ENCODE results near the gene CCDC81.
"Not testable (repeated sequence)": the region's sequence is repeated elsewhere in the genome, so short reads cannot be mapped to it uniquely, and the experiment has no call there.

Gene CCDC81

DNA sequence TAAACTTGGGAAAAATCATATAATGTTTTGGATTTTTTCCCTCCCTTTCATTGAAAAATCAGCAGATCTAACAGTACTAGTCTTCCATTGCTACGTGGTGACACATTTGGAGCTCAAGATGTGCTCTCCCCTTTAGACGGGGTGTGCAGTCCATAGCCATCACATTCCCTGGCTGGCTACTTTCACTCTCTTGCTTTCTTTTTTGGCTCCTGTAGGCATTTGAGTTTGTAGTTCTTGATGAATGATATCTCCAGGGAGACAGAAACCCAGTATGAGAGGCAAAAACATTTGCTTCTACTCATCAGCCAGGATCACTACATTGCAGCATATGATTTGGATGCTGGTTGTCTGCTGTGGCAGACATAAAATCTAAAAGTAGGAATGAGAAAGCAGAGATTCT, 12.1 kb downstream of the CCDC81 start:
- DNase-seq (ENCODE audit: low read depth, low spot score), result no peak

DNA sequence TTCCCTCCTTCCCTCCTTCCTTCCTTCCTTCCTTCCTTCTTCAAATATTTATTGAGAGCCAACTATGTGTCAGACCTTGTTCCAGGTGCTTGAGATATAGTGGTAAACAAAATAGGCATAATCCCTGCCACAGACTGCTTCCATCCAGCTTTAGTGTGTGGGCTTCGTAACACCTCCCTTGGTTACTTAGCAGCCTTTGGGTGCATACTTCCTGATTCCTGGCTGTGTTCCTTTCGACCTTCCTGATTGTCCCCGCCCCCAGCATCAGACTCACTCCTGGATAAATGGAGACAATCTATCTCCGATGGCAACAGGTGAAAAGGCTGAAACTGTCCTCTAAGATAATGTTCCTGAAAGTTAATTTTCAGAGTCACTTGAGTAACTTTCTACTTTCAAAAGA, 13.5 kb downstream of the CCDC81 start:
- no peak for DNase-seq (ENCODE audit: low read depth, low spot score)

DNA sequence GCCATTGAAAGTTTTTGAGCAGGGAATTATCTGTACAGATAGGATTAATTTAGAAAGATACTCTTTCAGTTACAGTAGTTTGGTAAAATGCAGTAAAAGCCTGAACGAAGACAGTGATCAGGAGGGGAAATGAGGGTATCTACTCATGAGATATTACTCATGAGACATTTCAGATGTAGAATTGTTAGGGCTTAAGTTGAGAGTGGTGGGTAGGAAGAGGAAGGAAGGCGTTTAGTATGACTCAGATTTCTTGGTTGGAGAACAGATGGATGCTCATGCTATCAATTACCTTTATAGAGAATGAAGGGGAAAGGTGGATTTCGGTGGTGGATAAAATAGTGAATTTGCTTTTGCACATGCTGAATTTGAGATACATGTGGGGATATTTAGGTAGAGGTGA, 15.8 kb downstream of the CCDC81 start:
- DNase-seq (ENCODE audit: low read depth, low spot score), result no peak

DNA sequence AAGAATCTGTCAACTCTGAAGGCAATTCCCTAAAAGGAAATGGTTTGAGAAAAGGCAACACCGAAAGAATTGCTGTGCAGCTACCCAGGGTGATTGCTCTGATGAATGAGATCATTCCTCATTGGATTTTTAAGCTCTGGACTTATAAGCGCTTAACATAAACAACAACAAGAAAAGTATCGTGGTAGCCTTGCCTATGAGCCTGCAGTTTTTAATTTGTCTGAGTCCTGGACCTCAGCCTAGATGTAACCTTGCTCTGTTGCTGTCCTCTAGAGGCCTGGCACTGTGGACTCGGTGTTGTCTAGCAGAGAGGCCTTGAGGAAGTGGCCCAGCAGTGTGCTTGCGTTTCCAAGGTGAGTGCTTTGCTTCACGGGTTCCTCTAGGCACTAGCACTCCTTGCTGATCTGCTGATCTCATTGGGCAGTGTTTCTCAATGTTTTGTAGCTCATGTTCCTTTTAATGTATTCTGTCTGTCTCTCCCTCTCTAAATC, 20.4 kb downstream of the CCDC81 start:
- no peak for DNase-seq (ENCODE audit: low read depth, low spot score)

GRCh38 chr11:86396396-86396795, 21.7 kb downstream of the CCDC81 start:
- DNase-seq (ENCODE audit: low read depth, low spot score), result no peak

- no peak for DNase-seq (ENCODE audit: low read depth, low spot score)
These were observed 22.7 kb downstream of the CCDC81 start for GRCh38 chr11:86397351-86397750.

DNA sequence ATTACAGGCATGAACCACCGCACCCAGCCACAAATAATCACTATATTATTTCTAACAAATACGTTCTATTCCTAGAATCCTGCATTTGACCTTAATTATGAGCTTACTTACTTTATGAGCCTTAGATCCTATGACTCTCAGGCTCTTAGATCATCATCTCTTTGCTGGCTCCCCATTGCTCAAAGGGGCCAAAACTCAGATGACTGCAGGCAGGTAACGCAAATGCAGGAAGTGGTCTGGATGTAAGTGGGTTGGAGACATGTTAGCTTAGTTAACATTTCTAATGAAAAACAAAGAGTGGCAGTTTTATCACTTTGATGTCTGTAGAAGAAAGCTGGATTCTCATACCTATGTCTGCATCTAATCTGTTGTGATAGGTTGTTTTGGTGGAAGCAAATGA, 23.4 kb downstream of the CCDC81 start:
- DNase-seq (ENCODE audit: low read depth, low spot score), result no peak

- no peak for DNase-seq (ENCODE audit: low read depth, low spot score)
These were observed 28.8 kb downstream of the CCDC81 start for GRCh38 chr11:86403458-86403857.

- no peak for DNase-seq (ENCODE audit: low read depth, low spot score)
These were observed 34.2 kb downstream of the CCDC81 start for GRCh38 chr11:86408845-86409244.

- no peak for DNase-seq (ENCODE audit: low read depth, low spot score)
These were observed 39.3 kb downstream of the CCDC81 start for GRCh38 chr11:86414032-86414431.

DNA sequence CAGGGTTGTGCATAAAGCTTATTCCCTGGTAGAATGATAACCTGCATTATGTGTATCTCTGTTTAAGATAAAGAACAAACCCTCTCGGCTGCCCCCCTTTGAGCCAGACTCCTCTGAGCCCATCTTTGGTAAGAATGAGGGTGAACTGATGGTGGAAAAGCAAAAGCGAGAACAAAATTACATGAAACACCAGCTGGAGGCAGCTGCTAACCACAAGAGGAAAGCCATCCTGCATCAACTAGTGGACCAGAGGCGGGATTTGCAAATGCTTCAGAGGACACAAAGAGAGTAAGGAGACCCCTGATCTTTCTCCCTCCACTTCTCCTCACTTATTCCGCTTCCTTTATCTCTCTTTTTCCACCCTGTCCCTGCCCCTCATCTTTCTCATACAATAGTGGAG, 40.3 kb downstream of the CCDC81 start:
- DNase-seq (ENCODE audit: low read depth, low spot score), result no peak

- DNase-seq (ENCODE audit: low read depth, low spot score), result no peak
These were observed 41.8 kb downstream of the CCDC81 start for GRCh38 chr11:86416494-86416893.

DNA sequence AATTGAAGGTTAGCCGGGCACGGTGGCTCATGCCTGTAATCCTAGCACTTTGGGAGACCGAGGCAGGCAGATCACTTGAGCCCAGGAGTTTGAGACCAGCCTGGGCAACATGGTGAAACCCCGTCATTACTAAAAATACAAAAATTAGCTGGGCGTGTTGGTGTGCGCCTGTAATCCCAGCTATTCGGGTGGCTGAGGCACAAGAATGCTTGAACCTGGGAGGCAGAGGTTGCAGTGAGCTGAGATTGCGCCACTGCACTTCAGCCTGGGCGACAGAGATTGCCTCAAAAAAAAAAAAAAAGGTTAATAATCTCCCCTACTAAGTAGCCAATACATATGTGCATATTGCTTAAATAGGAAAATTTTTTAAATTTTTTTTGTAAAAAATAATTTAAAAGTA, 42.3 kb downstream of the CCDC81 start:
- not testable (repeated sequence) for DNase-seq (ENCODE audit: low read depth, low spot score)

DNA sequence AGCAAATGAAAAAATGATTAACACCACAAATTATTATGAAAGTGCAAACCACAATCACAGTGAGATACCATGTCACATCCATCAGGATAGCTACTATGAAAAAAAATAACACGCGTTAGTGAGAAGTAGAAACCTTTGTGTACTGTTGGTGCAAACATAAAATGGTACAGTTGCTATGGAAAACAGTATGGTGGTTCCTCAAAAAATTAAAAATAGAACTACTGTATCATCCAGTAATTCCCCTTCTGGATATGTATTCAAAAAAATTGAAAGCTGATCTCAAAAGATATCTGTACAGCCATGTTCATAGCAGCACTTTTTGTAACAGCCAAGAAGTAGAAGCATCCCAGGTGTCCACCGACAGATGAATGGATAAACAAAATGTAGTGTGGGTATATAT, 43.4 kb downstream of the CCDC81 start:
- DNase-seq (ENCODE audit: low read depth, low spot score), result no peak

DNA sequence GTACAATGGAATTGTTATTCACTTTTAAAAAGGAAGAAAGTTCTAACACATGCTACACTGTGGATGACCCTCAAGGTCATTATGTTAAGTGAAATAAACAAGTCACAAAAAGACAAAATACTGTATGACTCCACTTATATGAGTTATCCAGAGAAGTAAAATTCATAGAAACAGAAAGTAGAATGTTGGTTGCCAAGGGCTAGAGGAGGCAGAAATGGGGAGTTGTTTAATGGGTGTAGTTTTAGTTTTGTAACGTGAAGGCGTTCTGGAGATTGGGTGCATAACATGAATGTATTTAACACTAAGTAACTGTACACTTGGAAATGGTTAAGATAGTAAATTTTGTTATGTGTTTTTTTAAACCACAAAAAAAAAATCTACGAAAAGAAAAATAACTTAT, 43.8 kb downstream of the CCDC81 start:
- DNase-seq (ENCODE audit: low read depth, low spot score), result no peak

- no peak for DNase-seq (ENCODE audit: low read depth, low spot score)
These were observed 44.2 kb downstream of the CCDC81 start for GRCh38 chr11:86418917-86419316.

DNA sequence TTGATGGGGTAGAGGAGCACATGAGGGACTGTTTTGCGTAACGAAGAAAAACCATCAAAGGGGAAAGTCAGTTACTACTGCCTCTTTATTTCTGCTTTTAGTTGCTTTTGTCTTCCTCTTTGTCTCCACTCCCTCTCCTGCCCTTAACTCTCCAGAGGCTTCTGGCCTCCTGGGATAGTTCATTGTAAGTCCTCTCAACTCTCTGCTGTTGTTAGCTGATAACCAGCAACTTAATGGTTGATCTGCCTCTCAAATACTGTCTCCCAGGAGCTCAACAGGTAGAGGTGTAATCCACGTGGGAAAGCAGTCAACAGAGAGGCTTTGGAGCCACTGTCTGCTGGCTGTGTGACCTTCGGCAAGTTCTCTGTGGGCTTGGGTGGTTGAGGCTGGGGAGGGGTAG, 47.3 kb downstream of the CCDC81 start:
- DNase-seq (ENCODE audit: low read depth, low spot score), result no peak

DNA sequence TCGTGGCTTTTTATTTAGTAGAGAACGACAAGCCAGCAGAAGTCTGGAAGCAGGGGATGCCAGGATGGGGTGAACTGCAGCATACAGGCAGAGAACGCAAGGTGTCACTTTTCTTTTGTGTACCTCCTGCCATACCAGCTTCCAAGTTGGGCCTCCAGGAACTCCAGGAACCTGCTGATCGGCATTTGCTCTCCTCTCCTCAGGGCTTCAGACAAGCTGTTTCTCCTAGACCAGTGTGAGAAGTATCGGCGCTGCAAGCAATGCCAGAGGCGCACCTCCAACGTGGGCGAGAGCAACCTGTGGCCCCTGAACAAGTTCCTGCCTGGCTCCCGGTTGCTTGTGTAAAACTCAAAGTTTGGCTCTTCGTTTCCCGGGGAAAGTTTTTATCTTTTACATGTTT, 47.7 kb downstream of the CCDC81 start:
- no peak for DNase-seq (ENCODE audit: low read depth, low spot score)

- DNase-seq (ENCODE audit: low read depth, low spot score), result not testable (repeated sequence)
These were observed 48.8 kb downstream of the CCDC81 start for GRCh38 chr11:86423488-86423887.

DNA sequence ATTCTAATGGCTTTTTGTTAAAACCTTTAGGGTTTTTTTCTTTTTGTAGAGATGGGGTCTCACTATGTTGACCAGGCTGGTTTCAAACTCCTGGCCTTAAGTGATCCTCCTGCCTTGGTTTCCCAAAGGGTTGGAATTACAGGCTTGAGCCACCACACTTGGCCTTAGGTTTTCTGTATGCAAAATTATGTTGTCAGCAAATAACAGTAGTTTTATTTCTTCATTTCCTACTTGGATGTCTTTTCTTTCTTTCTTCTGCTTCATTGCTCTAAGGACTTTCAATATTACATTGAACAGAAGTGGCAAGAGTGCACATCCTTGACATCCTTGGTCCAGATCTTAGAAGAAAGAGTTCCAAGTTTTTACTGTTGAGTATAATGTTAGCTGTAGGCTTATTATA, 52.8 kb downstream of the CCDC81 start:
- DNase-seq (ENCODE audit: low read depth, low spot score), result no peak

- DNase-seq (ENCODE audit: low read depth, low spot score), result no peak
These were observed 56.6 kb downstream of the CCDC81 start for GRCh38 chr11:86431258-86431657.

DNA sequence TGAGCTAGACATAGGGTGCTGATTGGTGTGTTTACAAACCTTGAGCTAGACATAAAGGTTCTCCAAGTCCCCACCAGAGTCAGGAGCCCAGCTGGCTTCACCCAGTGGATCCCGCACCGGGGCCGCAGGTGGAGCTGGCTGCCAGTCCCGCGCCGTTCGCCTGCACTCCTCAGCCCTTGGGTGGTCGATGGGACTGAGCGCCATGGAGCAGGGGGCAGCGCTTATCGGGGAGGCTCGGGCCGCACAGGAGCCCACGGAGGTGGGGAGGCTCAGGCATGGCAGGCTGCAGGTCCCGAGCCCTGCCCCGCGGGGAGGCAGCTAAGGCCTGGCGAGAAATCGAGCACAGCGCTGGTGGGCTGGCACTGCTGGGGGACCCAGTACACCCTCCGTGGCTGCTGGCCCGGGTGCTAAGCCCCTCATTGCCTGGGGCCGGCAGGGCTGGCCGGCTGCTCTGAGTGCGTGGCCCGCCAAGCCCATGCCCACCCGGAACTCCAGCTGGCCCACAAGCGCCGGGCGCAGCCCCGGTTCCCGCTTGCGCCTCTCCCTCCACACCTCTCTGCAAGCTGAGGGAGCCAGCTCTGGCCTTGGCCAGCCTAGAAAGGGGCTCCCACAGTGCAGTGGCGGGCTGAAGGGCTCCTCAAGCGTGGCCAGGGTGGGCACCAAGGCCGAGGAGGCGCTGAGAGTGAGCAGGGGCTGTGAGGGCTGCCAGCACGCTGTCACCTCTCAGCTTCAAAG, 58.8 kb downstream of the CCDC81 start:
- not testable (repeated sequence) for DNase-seq (ENCODE audit: low read depth, low spot score)

DNA sequence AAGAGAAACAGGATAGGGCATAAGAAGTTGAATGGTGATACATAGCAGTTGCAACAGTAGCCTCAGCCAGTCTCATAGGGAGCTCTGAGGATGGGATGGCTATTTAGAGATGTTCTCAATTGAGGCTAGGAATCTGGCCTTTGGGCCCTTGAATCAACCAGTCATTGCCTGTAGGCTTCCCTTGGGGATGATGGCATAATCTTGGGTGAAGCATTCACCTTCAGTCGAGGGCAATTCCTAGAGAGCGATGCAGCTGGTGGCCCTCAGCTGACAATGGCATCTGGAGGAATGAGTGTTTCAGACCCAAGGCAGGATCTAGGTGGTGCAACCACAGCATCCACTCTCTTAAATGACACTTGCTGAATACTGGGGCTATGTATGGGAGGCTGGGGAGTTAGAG, 61.0 kb downstream of the CCDC81 start:
- DNase-seq (ENCODE audit: low read depth, low spot score), result no peak

DNA sequence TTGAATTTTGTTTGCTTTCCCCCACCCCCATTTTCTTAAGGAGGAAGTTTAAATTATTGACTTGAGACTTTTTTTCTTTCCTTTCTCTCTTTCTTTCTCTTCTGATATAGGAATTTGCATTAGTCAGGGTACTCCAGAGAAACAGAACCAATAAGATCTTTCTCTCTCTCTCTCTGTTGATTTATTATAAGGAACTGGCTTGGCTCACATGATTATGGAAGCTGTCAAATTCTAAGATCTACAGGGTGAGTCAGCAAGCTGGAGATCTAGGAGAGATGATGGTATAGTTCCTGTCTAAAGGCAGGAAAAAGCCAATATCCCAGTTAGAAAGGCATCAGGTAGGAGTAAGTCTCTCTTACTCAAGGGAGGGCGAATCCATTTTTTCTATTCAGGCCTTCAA, 64.0 kb downstream of the CCDC81 start:
- no peak for DNase-seq (ENCODE audit: low read depth, low spot score)
